Activated T-cell treated with anti-CD3 and anti-CD28 coated beads, Interleukin-2, amount 50 U/mL, for 24 hours (primary cell): Measurements from ENCODE around the gene RTBDN.

ENCODE experiments used
- DNase-seq: peaks from one replicate; pipeline ENCODE4 v3.0.0-alpha.2; 2020
- H3K27ac Mint-ChIP-seq: 2 replicates; pipeline ENCODE4 v1.8.0; 2020; ENCODE audit warnings: mild to moderate bottlenecking, mixed read lengths
- H3K27me3 Mint-ChIP-seq: 2 replicates; pipeline ENCODE4 v1.8.0; 2020; ENCODE audit warnings: mixed read lengths
- H3K36me3 Mint-ChIP-seq: 2 replicates; pipeline ENCODE4 v1.8.0; 2020; ENCODE audit warnings: low read depth, mixed read lengths
- H3K4me1 Mint-ChIP-seq: 2 replicates; pipeline ENCODE4 v1.8.0; 2020; ENCODE audit warnings: low read depth, mixed read lengths
- H3K4me3 Mint-ChIP-seq: 2 replicates; pipeline ENCODE4 v1.8.0; 2020; ENCODE audit warnings: mild to moderate bottlenecking, moderate library complexity, mixed read lengths
- H3K9me3 Mint-ChIP-seq: 2 replicates; pipeline ENCODE4 v1.8.0; 2020; ENCODE audit warnings: mixed read lengths

RTBDN gene

GRCh38 chr19:12834566-12834943, at the start of gene RTBDN:
RTBDN (minus strand) TSS chr19:12834579; CDS start chr19:12829979, 4,600 bp downstream.
- H3K27ac Mint-ChIP-seq, result no peak within 1 kb of the TSS
- DNase-seq, result no peak
- peaks cover 89% of the 10 kb centered on the region for H3K27me3 Mint-ChIP-seq
- H3K4me1 Mint-ChIP-seq, result peaks cover 34% of the 10 kb centered on the region
- H3K9me3 Mint-ChIP-seq, result no peaks in the 10 kb centered on the region
- H3K36me3 Mint-ChIP-seq, result no peaks in the 10 kb centered on the region
- H3K4me3 Mint-ChIP-seq, result no peak within 1 kb of the TSS

- no peak for DNase-seq
- peaks cover 2% of the 10 kb centered on the region for H3K9me3 Mint-ChIP-seq
- H3K27ac Mint-ChIP-seq, result no peak overlapping the region
- peaks cover 32% of the 10 kb centered on the region for H3K4me1 Mint-ChIP-seq
- H3K27me3 Mint-ChIP-seq, result no peaks in the 10 kb centered on the region
- peak overlapping the region; percentile 86 for H3K4me3 Mint-ChIP-seq
- H3K36me3 Mint-ChIP-seq, result peaks cover 12% of the 10 kb centered on the region
Observed at GRCh38 chr19:12882589-12882988, 48.2 kb upstream of the RTBDN start.

DNA sequence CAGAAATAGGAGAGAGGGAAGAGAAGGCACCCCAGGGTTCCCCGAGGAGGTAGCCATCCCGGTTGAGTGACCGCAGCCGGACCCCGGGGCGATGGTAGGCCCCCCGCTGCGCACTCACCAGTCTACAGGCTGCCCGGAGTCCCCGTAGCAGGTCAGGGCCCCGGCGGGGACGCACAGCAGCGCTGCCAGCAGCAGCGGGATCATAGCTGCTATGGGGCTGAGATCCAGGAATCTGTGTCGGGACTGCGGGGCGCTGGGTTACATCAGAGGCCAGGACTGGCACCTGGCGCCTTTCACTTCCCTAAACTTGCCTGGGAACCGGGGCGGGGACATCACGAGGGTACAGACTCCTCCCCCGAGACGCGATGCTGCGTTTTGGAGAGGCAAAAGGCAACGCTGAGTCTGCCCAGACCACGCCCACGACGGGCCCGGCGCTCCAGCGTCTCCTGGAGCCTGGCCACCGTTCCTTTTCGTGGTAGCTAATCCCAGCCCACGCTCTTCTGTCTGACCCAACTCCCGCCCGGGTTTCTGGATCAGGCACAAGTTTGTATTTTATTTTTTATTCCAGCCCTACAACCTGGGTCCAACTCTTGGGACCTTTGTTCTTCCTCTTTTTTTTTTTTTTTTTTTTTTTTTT, 46.9 kb upstream of the RTBDN start, which contains the start of gene DNASE2:
TSS of gene DNASE2 (minus strand) at position 278 of the 637 bp plus-strand sequence. CDS start at position 204, 74 bp downstream.
- peak within 1 kb of the TSS; percentile 90 for H3K27ac Mint-ChIP-seq
- H3K36me3 Mint-ChIP-seq, result peaks cover 19% of the 10 kb centered on the region
- peaks cover 31% of the 10 kb centered on the region for H3K4me1 Mint-ChIP-seq
- H3K9me3 Mint-ChIP-seq, result peaks cover 2% of the 10 kb centered on the region
- peak within 1 kb of the TSS; percentile 86 for H3K4me3 Mint-ChIP-seq
- peak; percentile 91 for DNase-seq
- no peaks in the 10 kb centered on the region for H3K27me3 Mint-ChIP-seq

DNA sequence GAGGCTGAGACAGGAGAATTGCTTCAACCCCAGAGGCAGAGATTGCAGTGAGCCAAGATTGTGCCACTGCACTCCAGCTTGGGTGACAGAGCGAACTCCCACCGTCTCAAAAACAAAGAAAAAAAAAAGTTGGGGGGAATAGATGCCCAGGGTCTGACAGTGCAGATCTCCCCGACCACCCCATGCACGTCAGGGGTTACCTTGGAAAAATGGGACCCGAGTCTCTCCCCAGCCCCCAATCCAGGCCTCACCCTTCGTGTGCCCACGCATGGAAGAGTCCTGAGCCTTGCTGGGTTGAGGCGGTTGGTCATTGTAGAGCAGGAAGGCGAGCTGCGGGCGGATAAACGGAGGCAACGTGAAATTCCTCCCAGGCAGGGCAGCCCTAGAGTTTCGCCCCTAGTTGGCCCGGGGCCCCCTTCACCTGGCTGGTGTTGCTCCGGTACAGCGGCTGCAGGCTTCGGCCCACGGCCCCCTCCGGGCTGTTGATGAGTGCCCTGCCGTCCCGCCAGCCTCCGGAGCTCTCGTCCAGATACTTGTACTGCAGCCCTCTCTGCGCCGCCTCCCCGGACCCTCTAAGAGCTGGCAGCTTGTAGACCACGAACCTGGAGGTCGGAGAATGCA, 46.3 kb upstream of the RTBDN start:
- Mint-ChIP-seq H3K4me1 (peaks cover 29% of the 10 kb centered on the region), H3K27me3 (no peaks in the 10 kb centered on the region), H3K4me3 (peak overlapping the region; percentile 86), H3K27ac (peak overlapping the region; percentile 81), H3K9me3 (peaks cover 2% of the 10 kb centered on the region), H3K36me3 (peaks cover 24% of the 10 kb centered on the region)
- DNase-seq, result no peak

DNA sequence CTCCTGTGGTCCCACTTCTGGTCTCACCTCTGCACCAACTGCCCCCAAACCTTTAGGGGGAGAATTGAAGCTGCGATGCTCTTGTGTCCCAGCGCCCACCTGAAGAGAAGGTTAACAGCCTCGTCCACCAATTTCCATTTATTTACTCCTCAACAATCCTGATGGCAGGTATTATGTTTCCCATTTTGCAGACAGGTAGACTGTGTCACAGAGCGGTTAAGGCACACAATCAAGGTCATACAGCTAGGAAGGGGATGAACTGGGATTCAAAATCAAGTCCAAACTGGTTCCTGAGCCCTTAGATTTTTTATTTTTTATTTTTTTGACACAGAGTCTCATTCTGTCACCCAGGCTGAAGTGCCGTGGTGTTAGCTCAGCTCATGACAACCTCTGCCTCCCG, 40.7 kb upstream of the RTBDN start:
- Mint-ChIP-seq H3K36me3 (peaks cover 41% of the 10 kb centered on the region), H3K4me3 (no peak overlapping the region), H3K9me3 (peaks cover 3% of the 10 kb centered on the region), H3K27ac (no peak overlapping the region), H3K27me3 (no peaks in the 10 kb centered on the region), H3K4me1 (peaks cover 10% of the 10 kb centered on the region)
- DNase-seq, result no peak

DNA sequence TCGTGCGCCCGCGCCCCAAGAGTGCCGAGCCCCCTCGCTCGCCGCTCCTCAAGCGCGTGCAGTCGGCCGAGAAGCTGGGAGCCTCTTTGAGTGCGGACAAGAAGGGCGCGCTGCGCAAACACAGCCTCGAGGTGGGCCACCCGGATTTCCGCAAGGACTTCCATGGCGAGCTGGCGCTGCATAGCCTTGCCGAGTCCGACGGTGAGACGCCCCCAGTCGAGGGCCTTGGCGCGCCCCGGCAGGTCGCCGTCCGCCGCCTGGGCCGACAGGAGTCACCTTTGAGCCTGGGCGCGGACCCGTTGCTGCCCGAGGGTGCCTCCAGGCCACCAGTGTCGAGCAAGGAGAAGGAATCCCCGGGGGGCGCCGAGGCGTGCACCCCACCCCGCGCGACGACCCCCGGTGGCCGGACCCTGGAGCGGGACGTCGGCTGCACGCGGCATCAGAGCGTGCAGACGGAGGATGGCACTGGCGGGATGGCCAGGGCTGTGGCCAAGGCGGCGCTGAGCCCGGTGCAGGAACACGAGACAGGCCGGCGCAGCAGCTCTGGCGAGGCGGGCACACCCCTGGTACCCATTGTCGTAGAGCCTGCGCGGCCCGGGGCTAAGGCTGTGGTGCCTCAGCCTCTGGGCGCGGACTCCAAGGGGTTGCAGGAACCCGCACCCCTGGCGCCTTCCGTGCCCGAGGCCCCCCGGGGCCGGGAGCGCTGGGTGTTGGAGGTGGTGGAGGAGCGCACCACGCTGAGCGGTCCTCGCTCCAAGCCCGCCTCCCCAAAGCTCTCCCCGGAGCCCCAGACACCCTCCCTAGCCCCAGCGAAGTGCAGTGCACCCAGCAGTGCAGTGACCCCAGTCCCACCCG, 39.7 kb upstream of the RTBDN start:
- Mint-ChIP-seq H3K4me3 (no peak overlapping the region), H3K4me1 (peaks cover 9% of the 10 kb centered on the region), H3K27me3 (no peaks in the 10 kb centered on the region), H3K27ac (no peak overlapping the region), H3K9me3 (peaks cover 3% of the 10 kb centered on the region), H3K36me3 (peaks cover 41% of the 10 kb centered on the region)
- DNase-seq, result no peak

GRCh38 chr19:12872941-12873890, 38.8 kb upstream of the RTBDN start:
- peak overlapping the region; percentile 56 for H3K4me3 Mint-ChIP-seq
- peaks cover 3% of the 10 kb centered on the region for H3K9me3 Mint-ChIP-seq
- H3K4me1 Mint-ChIP-seq, result peaks cover 9% of the 10 kb centered on the region
- DNase-seq, result peak; percentile 68
- peaks cover 36% of the 10 kb centered on the region for H3K36me3 Mint-ChIP-seq
- no peaks in the 10 kb centered on the region for H3K27me3 Mint-ChIP-seq
- no peak overlapping the region for H3K27ac Mint-ChIP-seq

- Mint-ChIP-seq H3K9me3 (peaks cover 3% of the 10 kb centered on the region), H3K4me3 (no peak overlapping the region), H3K36me3 (peaks cover 31% of the 10 kb centered on the region)
Observed at GRCh38 chr19:12872255-12872654, 37.9 kb upstream of the RTBDN start.

GRCh38 chr19:12871681-12872080, 37.3 kb upstream of the RTBDN start:
- H3K4me3 Mint-ChIP-seq, result no peak overlapping the region
- H3K9me3 Mint-ChIP-seq, result peaks cover 3% of the 10 kb centered on the region
- no peak for DNase-seq
- peaks cover 27% of the 10 kb centered on the region for H3K36me3 Mint-ChIP-seq
- H3K4me1 Mint-ChIP-seq, result peaks cover 16% of the 10 kb centered on the region
- no peak overlapping the region for H3K27ac Mint-ChIP-seq
- H3K27me3 Mint-ChIP-seq, result peaks cover under 1% of the 10 kb centered on the region

More at GRCh38 chr19:12872255-12872654, 37.9 kb upstream of the RTBDN start:
- H3K4me1 Mint-ChIP-seq, result peaks cover 13% of the 10 kb centered on the region
- no peak overlapping the region for H3K27ac Mint-ChIP-seq
- no peak for DNase-seq
- H3K27me3 Mint-ChIP-seq, result no peaks in the 10 kb centered on the region

DNA sequence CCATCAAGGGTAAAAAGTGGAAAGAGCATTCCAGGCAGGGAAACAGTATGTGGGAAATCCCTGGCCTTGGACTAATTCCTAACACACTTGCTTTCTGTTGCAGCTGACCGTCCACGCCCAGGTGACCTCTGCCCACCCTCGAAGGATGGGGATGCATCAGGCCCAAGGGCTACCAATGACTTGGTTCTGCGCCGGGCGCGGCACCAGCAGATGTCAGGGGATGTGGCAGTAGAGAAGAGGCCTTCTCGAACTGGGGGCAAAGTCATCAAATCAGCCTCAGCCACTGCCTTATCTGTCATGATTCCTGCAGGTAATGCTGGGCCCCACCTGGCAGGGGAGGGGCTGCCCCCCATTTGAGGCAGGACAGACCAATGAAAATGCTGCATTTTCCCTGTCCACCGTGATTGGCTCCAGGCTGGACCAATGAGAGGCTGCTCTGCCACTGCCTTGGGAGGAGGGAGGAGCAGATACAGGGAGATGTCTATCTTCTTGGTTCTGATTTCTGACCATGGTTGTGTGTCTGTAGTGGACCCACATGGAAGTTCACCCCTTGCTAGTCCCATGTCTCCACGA, 34.2 kb upstream of the RTBDN start:
- Mint-ChIP-seq H3K4me3 (no peak overlapping the region), H3K9me3 (peaks cover 3% of the 10 kb centered on the region)

DNA sequence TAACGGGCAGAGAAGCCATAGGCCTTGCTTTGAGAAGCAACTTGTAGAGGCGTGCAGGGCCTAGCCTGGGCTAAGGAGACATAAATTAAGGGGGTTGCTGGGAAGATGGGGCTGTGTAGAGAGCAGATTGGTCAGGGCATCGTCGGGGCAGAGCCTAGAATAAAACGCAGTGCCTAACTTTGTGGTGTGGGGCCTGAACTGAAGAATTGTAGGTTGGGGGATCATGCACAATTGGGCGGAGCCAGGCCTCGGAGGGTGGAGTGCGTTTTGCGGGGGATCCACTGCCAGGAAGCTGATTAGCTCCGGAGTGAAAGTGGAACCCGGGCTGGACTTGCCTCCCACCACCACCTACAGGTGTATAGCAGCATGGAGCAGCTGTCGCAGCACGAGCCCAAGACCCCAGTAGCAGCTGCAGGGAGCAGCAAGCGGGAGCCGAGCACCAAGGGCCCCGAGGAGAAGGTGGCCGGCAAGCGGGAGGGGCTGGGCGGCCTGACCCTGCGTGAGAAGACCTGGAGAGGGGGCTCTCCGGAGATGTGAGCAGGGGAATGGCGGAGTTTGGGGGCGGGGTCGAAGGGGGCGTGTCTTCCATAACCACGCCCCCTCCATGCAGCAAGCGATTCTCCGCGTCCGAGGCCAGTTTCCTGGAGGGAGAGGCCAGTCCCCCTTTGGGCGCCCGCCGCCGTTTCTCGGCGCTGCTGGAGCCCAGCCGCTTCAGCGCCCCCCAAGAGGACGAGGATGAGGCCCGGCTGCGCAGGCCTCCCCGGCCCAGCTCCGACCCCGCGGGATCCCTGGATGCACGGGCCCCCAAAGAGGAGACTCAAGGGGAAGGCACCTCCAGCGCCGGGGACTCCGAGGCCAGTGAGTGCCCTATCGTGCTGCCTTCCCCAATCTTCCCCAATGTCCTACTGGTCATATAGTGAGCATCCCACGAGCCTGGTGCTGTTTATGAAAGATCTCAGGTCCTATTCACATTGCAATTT, 33.0 kb upstream of the RTBDN start:
- H3K27me3 Mint-ChIP-seq, result peaks cover 10% of the 10 kb centered on the region
- DNase-seq, result peak; percentile 82
- peaks cover 3% of the 10 kb centered on the region for H3K36me3 Mint-ChIP-seq
- peak overlapping the region; percentile 62 for H3K4me3 Mint-ChIP-seq
- peaks cover 3% of the 10 kb centered on the region for H3K9me3 Mint-ChIP-seq
- H3K27ac Mint-ChIP-seq, result no peak overlapping the region
- H3K4me1 Mint-ChIP-seq, result peaks cover 13% of the 10 kb centered on the region

More for the DNA sequence above, 34.2 kb upstream of the RTBDN start:
- no peak for DNase-seq
- Mint-ChIP-seq H3K4me1 (peaks cover 20% of the 10 kb centered on the region), H3K27me3 (peaks cover 5% of the 10 kb centered on the region), H3K36me3 (peaks cover 10% of the 10 kb centered on the region), H3K27ac (no peak overlapping the region)

DNA sequence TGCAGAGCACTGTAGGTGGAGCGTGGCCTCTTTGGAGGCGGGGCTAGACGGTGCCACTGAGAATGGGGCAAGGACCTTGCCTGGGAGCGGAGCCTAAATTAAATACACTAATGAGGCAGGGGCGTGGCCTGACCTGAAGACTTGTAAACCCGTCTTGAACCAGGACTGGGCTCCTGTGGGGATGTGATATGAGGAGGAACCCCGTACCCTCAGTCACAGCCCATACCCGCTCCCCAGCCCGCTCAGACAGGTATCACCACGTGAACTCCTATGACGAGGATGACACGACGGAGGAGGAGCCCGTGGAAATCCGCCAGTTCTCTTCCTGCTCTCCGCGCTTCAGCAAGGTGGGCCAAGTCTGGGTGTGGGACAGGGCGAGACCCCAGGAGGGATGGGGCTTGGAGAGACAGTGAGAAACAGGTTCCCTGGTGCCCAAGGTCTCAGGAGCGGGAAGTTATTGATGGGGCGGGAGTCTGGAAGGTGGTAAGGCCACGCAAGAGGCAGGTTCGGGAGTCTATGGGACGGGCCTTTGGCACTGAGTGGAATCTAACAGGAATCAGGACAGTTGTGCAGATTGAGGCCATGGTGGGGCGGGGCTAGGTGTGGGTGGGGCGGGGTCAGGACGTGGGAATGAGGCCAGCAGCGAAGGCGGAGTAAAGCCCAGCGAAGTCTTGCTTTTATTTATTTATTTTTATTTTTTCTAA, 32.2 kb upstream of the RTBDN start:
- Mint-ChIP-seq H3K27ac (no peak overlapping the region), H3K9me3 (no peaks in the 10 kb centered on the region), H3K36me3 (no peaks in the 10 kb centered on the region), H3K4me3 (no peak overlapping the region), H3K4me1 (peaks cover 11% of the 10 kb centered on the region), H3K27me3 (peaks cover 10% of the 10 kb centered on the region)
- no peak for DNase-seq
